Fibroblast of skin of left quadriceps (primary cell): ENCODE data around the gene FCN3.
A peak's percentile ranks its signal among the peaks of the same experiment; 100 is the strongest.
"Not testable (repeated sequence)": the region's sequence is repeated elsewhere in the genome, so short reads cannot be mapped to it uniquely, and the experiment has no call there.

Experiments
- DNase-seq, 2 experiments: peaks; one replicate each; pipeline ENCODE4 v3.0.0-alpha.2; 2013; ENCODE audit warnings: low read depth in 2 of 2

Gene FCN3

GRCh38 chr1:27374362-27375086 lies at the start of gene FCN3:
Gene FCN3 (minus strand): TSS chr1:27374824. CDS start chr1:27374818, 6 bp downstream.
- no peak for DNase-seq

- no peak for DNase-seq
These were observed 49.1 kb upstream of the FCN3 start for GRCh38 chr1:27423709-27424108.

GRCh38 chr1:27418326-27419185 lies 43.9 kb upstream of the FCN3 start:
- peak; percentile 85 to 88 for DNase-seq

- no peak for DNase-seq
These were observed 43.1 kb upstream of the FCN3 start for GRCh38 chr1:27417713-27418112.

GRCh38 chr1:27416387-27417111 lies 41.9 kb upstream of the FCN3 start:
- DNase-seq, result no peak

GRCh38 chr1:27414091-27414490 lies 39.5 kb upstream of the FCN3 start:
- no peak for DNase-seq

- DNase-seq, result no peak
These were observed 38.4 kb upstream of the FCN3 start for GRCh38 chr1:27413004-27413403.

GRCh38 chr1:27412502-27412901 lies 37.9 kb upstream of the FCN3 start:
- no peak for DNase-seq

GRCh38 chr1:27410709-27411108 lies 36.1 kb upstream of the FCN3 start:
- no peak for DNase-seq

GRCh38 chr1:27409669-27410068 lies 35.0 kb upstream of the FCN3 start:
- no peak for DNase-seq

- DNase-seq, result no peak
These were observed 33.5 kb upstream of the FCN3 start for GRCh38 chr1:27408151-27408550.

- not testable (repeated sequence) for DNase-seq
These were observed 32.2 kb upstream of the FCN3 start for GRCh38 chr1:27406791-27407190.

GRCh38 chr1:27406362-27406680 lies 31.7 kb upstream of the FCN3 start:
- DNase-seq, result no peak

GRCh38 chr1:27405598-27406361 lies 31.2 kb upstream of the FCN3 start:
- DNase-seq, result not testable (repeated sequence)

GRCh38 chr1:27405074-27405473 lies 30.4 kb upstream of the FCN3 start:
- peak; percentile 63 to 64 for DNase-seq

GRCh38 chr1:27403931-27404330 lies 29.3 kb upstream of the FCN3 start:
- no peak for DNase-seq

- DNase-seq, result no peak
These were observed 28.6 kb upstream of the FCN3 start for GRCh38 chr1:27403065-27403726.

- no peak for DNase-seq
These were observed 27.7 kb upstream of the FCN3 start for GRCh38 chr1:27402349-27402754.

GRCh38 chr1:27400963-27401341 lies 26.3 kb upstream of the FCN3 start:
- no peak for DNase-seq

- no peak for DNase-seq
These were observed 25.7 kb upstream of the FCN3 start for GRCh38 chr1:27400082-27400962.
